HG03064 (cell line): ENCODE data around the gene FSTL4.
"Not testable (repeated sequence)": the region's sequence is repeated elsewhere in the genome, so short reads cannot be mapped to it uniquely, and the experiment has no call there.

Experiments
- ATAC-seq: cut with Tn5 transposase; IDR thresholded peaks from one replicate; pipeline ENCODE4 v1.9.1; 2021; ENCODE audit warnings: low read depth; ENCODE audit not compliant: unreplicated experiment

FSTL4 gene

DNA sequence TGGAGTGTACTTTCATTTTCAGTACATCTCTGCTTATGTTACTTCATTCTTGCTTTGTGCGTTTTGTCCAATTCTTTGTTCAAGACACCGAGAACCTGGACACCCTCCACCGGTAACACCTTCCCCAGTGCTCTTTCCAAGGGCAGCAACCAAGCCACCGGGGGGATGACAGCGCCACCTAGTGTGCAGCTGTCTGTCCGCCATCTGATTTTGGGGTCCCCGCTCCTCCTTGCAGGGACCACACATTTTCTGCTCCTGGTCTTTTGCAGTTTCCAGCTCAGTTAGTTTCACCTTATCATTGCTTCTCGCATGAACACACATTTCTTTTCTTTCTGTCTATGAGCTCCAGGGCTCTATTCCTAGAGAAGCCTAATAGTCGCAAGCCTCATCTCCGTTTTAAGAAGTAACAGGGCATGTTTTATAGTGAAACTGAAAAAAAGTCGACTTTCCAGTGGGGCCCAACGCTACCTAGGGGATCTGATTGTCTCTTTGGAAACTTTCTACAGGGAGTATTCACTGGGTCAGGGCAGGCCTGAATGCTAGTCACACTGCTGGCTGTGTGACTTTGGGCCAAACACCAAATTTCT, 152.1 kb downstream of the FSTL4 start:
- no peak for ATAC-seq

- ATAC-seq: no peak
Observed at GRCh38 chr5:133459474-133460160, 152.7 kb downstream of the FSTL4 start.

GRCh38 chr5:133458435-133458834, 153.9 kb downstream of the FSTL4 start:
- no peak for ATAC-seq

- ATAC-seq: no peak
Observed at GRCh38 chr5:133457439-133458355, 154.6 kb downstream of the FSTL4 start.

- no peak for ATAC-seq
Observed at GRCh38 chr5:133456933-133457402, 155.4 kb downstream of the FSTL4 start.

DNA sequence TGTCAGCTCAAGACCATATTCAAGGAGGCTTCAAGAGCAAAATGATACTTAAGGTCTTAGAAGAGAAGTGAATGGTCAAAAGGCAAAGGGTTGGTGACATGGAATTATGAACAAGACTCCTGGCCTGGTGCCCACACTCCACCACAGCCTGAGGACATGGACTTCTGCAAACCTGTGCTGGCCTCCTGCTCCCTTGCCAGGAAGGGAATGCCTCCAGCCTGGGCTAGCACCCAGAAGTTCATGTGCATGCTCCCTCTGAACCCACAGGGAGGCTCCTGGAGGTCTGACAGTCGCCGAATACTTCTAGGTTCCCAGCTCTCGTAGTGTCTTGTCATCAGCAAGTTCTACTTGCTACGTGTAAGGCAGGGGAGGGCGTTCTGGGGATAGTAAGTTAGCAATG, 156.7 kb downstream of the FSTL4 start:
- ATAC-seq: no peak

- ATAC-seq: no peak
Observed at GRCh38 chr5:133454442-133454841, 157.9 kb downstream of the FSTL4 start.

GRCh38 chr5:133453831-133454230, 158.5 kb downstream of the FSTL4 start:
- no peak for ATAC-seq

DNA sequence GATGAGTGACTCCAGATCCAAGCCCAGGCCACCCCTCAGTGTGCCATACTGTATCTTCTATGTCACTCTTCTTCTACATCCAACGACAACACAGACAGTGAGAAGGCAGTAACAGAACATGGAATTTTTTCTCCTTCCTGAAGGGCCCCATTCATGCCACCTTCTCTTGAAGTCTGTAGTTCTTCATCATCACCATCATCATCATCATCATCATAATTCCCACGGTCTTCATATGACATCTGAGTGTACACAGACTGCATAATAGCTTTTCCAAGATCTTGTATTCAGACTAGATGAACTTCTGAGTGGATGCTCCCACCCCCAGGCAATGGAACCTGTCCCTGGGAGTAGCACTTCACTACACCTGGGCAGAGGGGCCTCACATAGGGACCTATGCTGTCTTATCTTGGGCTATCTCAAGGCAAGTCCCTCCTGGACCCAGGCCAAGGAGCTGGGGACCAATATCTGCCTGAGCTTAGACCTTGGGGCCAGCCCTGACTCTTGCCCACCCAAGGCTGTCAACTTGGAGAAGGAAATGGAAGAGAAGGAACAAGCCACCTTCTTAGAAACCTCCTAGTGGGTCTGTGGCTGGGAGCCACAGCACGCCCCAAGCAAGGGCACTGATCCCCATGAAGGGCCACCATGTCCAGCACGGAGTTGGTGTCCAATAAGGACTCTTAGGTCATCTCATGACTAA, 159.1 kb downstream of the FSTL4 start:
- ATAC-seq: no peak

DNA sequence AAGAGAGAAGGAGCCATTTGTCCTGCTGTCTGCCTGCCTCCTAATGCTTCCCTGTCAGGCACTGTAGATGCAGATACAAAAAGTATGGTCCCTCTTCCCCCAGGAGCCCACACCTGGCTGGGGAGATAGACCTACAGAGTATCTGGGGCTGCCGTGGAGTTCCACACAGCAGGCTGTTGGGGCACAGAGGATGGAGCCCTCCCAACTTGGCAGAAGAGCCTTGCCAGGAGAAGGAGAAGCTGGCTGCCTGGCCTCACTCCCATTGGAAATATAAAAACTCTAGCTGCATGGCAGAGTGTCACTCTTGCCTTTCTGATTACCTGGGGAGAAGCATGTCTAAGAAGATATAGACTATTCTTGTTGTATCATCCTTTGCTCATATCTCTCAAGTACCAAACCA, 160.4 kb downstream of the FSTL4 start:
- ATAC-seq: no peak

DNA sequence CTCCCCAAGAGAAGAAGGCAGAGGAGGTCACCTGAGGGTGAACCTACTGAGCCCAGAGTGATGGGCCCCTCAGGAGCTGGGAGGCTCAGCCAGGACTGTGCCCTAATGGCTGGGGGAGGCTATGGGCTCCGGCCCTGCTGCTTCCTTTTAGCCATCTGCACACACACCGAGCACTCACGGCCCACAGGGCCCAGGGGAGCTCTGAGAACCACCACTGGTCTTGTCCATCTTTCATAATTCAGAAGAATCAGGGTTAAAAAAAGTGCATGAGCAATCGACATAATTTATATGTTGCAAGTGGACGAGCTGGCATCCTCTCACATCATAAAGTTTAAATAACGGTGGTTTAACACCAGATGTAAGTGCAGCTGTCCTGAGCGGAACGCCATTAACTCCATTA, 162.1 kb downstream of the FSTL4 start:
- no peak for ATAC-seq

GRCh38 chr5:133449181-133449580, 163.2 kb downstream of the FSTL4 start:
- ATAC-seq: no peak

GRCh38 chr5:133446440-133446839, 165.9 kb downstream of the FSTL4 start:
- no peak for ATAC-seq

DNA sequence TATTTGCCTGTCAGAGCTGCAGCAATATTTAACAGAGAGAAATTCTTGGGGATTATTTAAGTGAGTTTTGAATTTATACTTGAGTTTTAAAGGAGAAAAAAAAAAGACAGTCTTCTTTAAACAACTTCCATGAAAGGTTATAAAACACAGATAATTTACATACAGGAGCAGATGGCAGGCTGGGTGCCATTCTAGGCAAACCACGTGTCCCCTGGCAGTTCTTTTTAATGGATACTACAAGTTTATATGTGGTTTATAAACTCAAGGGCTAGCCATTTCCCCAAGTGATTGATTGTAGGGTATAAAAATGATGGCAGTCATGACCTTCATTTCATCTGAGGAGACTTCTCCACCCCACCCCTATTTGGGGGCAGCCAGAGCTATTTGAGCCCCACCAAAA, 166.6 kb downstream of the FSTL4 start:
- no peak for ATAC-seq

GRCh38 chr5:133445204-133445603, 167.1 kb downstream of the FSTL4 start:
- not testable (repeated sequence) for ATAC-seq

DNA sequence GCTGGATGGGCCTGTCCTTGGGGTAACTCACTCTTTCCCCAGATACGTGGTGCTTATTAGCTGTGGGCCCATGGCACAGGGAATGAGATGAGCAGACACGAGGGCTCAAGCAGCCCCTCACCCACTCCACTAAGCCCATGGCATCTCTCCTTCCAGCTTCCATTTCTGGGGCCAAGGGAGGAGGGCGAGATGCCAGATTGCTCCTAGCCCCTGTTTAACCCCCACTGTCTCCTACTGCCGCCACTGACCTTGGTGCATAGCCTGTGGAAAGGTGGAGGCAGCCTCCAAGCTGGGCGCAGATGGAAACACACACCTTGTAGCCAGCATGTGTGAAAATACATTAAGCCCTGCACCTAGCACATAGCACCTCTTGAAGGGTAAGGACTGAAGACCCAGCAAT, 167.6 kb downstream of the FSTL4 start:
- ATAC-seq: no peak

- no peak for ATAC-seq
Observed at GRCh38 chr5:133441166-133441815, 171.1 kb downstream of the FSTL4 start.

- no peak for ATAC-seq
Observed at GRCh38 chr5:133440467-133441115, 171.8 kb downstream of the FSTL4 start.

GRCh38 chr5:133439859-133440258, 172.5 kb downstream of the FSTL4 start:
- ATAC-seq: no peak

DNA sequence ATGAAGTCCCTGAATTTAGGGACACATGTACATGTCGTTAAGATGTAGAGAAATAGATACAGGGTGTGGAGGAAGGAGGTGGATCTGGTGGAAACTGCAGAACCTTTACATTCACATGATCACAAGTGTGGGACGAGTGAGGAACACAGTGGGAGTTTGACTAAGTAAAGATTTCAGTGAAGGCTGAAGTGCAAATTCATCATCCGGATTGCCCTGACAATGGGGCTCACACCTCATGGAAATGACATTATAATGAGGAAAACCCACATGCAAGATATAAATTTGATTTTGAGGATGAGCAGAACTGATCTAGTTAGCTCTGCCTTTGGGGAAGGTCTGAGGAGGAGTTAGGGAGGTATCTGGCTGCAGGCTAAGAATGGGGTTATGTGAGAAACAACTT, 173.9 kb downstream of the FSTL4 start:
- ATAC-seq: no peak
